CD4-positive, alpha-beta T cell treated with Interleukin-6 at 100 ng/mL for 8 hours (primary cell): ENCODE measurements around the gene ALPK1.
A peak's percentile ranks its signal among the peaks of the same experiment; 100 is the strongest.
"Not testable (repeated sequence)": the region's sequence is repeated elsewhere in the genome, so short reads cannot be mapped to it uniquely, and the experiment has no call there.

Experiments
- DNase-seq: peaks from one replicate; pipeline ENCODE4 v3.0.0-alpha.2; 2020; ENCODE audit warnings: mixed read lengths, low spot score

Gene ALPK1

DNA sequence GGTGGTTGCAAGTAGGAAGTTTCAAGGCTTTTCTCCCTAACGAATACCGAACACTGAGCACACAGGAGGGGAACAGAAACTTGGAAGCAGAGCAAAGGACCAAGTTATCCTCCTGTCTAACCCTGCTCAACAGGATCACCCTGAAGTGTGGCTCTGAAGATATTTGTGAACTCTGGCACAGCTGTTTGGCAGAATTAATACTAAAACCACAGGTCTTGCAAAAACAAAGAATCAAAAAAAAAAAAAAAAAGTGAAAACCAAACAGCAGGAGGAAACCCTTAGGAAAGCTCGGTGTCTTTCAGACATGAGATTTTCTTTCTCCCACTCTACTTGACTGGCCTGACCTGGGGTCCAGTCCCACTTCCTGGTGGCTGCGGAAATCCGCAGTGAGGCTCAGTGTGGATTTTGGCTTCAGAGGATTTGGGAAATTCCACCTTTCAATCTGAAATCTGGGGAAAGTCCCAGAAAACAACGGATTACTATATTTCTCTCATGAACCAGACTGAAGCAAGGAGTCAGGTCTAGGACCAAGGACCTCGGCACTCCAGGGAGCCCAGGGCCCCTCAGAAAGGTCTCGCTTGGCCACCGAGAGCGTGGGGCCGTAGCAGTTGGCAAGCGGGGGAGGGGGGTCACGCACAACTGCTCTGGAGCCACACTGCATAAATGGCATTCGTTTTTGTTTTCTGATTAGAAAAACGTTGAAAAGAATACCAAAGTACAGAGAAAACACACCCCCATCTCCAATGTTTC lies 12.3 kb upstream of the ALPK1 start:
- no peak for DNase-seq

DNA sequence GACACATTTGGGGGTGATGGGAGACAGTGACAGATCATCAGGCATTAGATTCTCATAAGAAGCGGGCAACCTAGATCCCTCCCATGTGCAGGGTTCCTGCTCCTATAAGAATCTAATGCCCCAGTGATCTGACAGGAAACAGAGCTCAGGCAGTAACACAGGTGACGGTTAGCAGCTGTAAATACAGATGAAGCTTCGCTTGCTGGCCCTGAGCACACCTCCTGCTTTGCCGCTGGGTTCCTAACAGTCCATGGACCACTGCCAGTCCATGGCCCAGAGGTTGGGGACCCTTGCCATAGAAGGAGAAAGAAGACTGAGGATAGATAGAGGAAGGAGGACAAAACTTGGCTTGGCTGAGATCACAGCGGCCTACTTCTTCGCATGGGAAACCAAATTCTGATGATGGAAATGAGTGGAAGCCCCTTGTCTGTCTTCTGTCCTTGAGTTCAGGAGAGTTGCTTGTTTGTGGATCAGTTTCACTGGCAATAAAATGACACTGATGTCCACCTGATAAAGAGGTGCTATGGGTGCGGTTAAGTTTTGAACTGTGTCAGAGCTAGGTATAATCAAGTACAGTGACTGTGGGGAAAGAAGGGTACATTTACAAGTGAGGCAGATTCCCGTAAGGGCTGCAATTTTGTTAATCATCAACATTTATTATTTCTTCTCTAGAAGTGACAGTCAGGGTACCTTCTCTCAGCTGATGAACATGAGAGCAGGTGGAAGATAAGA lies 9.7 kb upstream of the ALPK1 start:
- DNase-seq, result peak; percentile 39

DNA sequence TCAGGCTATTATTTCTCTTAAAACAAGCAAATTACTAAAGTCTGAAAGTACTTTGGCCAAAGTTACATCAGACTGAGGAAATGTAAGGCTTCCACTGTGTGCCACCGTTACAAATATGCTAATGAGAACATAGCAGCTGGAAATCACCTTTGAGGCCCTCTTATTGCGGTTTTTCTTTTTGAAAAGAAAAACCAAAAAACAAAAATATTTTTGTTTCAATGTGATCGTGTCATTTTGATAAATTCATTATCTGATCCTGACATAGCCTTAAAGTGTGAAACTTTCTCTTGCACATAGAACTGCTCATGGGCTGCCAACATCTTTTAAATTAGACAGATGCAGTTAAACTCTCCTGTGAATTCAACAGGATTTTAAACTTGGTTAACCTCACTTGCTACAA lies 8.7 kb upstream of the ALPK1 start:
- DNase-seq, result peak; percentile 55

- no peak for DNase-seq
These were observed 7.5 kb upstream of the ALPK1 start for GRCh38 chr4:112289407-112290253.

DNA sequence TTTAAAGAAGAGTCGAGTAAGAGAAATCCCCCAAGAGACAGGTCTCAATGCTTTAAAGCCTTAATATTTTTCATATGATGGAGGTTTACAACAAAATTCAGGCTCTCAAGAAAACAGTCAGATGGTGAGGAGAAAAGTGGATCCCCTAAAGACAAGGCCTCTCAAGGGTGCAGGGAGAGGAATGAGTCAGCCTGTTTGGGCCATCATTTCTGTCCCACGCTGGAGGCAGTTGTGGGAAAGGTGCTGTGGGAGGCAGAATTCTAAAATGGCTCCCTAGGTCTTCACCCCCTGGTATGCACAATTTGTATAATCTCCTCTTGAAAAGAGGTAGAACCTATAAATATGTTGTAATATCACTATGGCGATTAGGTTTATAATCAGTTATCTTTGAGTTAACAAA lies 6.8 kb upstream of the ALPK1 start:
- no peak for DNase-seq

GRCh38 chr4:112299721-112300120 lies 2.6 kb downstream of the ALPK1 start:
- DNase-seq, result no peak

DNA sequence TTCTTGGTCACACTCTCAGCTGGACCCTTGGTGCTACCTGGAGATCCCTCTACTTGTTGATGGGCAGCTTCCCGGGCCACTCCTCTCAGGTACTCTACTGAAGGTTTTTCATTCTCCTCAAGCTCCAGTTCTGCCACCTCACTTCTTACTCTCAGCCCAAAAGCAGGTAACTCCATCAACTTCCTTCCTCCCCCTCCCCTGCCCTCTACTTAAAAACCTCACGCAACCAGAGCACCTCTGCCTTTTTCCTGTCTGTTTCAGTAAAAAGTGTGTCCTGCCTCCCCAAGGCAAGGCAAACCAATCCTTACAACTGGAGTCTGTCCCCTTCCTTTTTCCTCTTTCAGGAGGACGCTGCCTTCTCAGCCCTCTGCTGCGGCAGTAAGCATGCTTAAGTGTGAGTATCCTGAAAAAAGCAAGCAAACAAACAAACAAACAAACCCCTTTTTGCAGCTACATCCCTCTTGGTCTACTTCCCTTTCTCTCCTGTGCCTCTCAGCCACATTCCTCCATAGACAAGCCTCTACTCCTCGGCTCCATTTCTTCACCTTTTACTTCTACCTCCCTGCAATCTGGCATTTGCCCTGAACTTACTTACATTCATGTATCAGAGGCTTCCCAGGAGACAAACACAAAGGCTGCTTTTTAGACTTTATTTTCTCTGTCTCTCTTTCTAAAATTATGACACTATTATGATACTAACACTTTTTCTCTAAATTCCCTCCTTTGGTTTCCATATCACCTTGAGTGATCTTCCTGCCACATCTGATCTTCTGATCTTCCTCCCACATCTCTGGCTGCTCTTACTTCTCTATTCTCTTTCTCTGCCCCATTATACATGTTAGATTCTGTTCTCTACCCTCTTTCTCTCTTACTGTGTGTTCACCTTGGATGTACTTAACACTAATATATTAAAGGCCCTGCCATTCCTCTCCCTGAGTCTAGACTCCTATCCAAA lies 5.4 kb downstream of the ALPK1 start:
- DNase-seq, result peak; percentile 50

DNA sequence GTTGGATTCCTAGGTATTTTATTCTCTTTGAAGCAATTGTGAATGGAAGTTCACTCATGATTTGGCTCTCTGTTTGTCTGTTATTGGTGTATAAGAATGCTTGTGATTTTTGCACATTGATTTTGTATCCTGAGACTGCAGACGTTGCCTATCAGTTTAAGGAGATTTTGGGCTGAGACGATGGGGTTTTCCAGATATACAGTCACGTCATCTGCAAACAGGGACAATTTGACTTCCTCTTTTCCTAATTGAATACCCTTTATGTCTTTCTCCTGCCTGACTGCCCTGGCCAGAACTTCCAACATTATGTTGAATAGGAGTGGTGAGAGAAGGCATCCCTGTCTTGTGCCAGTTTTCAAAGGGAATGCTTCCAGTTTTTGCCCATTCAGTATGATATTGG lies 8.3 kb downstream of the ALPK1 start:
- DNase-seq, result not testable (repeated sequence)

DNA sequence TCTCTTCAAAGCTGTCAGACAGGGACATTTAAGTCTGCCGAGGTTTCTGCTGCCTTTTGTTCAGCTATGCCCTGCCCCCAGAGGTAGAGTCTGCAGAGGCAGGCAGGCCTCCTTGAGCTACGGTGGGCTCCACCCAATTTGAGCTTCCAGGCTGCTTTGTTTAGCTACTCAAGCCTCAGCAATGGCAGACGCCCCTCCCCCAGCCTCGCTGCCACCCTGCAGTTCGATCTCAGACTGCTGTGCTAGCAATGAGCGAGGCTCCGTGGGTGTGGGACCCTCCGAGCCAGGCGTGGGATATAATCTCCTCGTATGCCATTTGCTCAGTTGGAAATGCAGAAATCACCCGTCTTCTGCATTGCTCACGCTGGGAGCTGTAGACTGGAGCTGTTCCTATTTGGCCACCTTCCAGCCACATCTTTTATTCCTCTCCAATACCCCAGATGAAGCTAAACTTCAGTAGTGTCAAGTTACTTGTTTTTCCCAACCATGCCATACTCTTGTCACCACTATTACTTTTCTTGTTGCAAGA lies 12.2 kb downstream of the ALPK1 start:
- DNase-seq, result not testable (repeated sequence)

GRCh38 chr4:112311516-112311915 lies 14.3 kb downstream of the ALPK1 start:
- no peak for DNase-seq

- no peak for DNase-seq
These were observed 15.6 kb downstream of the ALPK1 start for GRCh38 chr4:112312610-112313239.

DNA sequence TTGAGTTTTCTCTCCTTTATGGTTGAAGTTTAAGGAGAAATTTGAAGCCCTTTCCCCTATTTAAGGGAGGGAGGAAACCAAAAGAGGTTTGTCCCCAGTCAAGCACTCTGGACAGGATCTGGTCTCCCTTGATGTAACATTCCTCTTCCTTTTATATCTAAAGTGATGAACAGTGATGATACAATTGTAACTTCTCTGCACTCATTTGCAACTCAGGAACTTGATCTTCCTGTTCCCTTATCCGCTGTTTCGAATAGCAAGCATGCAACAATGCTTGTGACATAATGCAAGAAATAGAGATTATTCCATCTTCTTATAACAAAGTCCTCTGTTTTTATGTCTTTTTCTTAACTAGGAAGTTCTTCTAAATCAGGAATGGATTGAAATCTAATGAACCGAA lies 18.3 kb downstream of the ALPK1 start:
- DNase-seq, result no peak

GRCh38 chr4:112316360-112316759 lies 19.2 kb downstream of the ALPK1 start:
- DNase-seq, result no peak

GRCh38 chr4:112318239-112319142 lies 21.3 kb downstream of the ALPK1 start:
- no peak for DNase-seq

DNA sequence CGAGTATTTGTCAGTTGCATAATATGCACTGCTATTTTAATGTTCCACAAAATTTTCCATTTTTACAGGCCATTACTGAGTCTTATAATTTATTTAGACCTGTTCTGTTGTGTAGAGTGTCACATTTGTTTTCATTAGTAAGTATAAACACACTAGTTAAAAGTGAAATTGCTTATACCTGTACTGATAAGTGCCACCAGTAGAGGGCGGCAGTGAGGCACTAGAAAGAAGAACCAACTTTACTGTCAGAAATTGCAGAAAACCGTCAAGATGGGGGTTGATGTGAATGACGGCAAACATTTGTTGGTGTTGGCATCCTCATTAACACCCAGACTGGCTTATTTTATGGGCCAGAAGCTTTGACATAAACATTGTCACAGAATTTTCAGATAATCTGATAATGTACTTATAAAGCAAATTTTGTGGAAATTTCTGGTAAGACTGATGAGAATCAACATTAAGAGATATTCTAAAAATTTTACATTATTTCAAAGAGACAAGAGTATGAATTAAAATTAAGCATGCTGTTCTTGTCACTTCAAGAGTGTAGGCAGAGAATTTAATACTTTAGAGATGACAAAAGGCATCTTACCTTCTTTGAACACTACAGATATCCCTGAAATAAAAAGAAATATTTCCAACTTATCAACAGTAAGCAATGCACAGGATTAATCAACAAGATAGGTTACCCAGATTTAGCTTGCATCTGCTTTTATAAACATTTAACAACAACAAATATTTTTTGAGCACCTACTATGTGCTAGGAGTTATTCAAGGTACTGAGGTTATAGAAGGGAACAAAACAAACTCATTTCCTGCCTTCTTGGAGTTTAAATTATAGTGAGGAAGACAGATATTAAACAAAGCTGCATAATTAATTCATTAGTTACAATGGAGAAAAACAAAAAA lies 24.9 kb downstream of the ALPK1 start:
- peak; percentile 71 for DNase-seq

DNA sequence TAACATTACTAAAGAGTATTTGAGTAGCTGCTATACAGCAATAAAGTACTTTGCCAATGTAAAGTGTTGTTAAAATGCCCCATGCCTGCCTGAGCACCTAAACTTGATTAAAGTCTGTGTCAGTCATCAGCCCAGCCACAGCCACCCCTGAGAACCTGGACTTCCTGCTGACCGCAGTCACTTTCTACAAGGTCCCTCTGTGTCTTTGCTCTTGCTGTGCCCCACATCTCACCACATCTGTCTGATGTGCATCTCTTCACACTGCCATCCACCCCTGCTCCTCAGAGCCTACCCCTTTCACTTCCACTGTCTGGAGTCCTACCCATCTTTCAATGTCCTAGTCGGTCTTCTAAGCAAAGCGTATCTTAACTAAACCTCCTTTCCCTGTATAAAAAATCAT lies 25.7 kb downstream of the ALPK1 start:
- no peak for DNase-seq

DNA sequence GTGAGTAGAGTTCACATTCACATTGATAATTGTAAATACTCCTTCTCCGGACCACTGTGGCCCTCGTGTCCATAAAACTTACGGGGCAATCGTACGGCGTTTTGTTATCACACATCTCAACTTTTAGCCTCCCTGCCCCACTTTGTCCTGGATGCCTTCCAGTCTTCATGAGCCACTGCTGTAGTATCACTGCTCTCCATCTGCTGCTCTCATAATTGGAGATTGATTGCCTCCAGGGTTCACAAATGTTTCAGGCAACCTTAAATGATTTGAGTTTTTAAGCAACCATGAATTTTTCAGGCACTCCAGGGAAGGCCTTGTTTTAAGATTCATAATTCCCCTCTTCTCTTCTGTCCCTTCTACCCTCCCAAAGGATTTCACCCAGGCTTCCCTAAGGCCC lies 28.4 kb downstream of the ALPK1 start:
- DNase-seq, result no peak

DNA sequence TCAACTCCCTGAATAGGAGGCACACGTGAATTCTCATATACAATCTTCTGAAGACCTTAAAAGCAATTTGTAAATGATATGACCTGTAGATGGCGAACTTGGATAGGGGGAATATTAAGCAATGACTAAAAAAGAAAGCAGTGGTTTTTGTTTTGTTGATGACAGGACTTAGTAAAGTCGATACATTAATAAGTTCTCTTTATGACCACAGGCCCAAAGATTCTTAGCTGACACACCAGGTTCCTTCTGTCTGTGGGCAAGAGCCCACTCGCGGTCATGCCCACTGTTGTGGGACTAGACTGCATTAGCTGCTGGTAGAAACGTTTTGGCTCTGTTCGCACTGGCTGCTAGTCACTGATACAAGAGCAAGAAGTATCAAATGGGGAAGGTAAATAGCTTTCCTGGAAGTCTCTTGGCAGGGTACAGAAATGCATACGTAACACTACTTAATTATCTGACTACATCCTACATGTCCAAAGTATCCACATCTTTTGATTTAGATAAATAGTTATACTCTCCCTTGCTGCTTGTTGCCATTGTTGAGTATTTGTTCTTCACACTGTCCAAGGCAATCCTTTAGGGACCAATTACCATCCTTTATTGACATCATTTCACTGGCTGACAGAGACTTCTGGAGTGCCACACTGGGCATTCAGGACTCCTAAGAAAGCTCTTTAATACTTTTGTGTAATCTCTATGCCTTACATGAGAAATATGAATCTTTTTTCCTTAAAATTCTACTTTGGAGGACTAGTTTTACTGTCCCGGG lies 31.0 kb downstream of the ALPK1 start:
- DNase-seq, result peak; percentile 28
